Activated CD4-positive, CD25-positive, alpha-beta regulatory T cell (primary cell): Measurements from ENCODE around the gene ZGPAT.

Experiments
- DNase-seq, 4 experiments: peaks; one replicate each; lab custom pipeline; 2025; lab: John Stamatoyannopoulos, UW

Gene ZGPAT

DNA sequence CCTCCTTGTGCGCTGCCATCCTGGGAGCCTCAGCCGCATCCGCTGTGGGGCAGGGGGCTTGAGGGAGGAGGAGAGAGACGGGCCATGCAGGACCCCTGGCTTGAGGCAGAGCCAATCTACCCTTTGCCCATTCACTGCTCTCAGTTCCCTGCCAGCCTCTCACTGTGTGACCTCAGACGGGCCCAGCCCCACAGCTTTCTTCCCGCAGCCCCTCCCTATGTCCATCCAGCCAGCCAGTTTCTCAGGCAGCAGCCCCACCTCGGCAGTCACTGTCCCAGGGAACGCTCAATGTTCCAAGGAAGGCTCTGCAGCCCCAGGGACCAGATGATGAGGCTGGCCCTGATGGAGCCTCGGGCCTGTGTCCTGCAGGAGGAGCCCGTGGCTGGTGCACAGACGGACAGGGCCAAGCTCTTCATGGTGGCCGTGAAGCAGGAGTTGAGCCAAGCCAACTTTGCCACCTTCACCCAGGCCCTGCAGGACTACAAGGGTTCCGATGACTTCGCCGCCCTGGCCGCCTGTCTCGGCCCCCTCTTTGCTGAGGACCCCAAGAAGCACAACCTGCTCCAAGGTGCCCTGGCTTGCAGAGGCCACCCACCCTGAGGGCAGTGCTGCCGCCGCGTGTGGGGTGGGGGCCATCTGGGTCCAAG is 15.3 kb upstream of the ZGPAT start:
- no peak for DNase-seq

- DNase-seq: no peak
Observed at GRCh38 chr20:63693083-63693732, 14.6 kb upstream of the ZGPAT start.

DNA sequence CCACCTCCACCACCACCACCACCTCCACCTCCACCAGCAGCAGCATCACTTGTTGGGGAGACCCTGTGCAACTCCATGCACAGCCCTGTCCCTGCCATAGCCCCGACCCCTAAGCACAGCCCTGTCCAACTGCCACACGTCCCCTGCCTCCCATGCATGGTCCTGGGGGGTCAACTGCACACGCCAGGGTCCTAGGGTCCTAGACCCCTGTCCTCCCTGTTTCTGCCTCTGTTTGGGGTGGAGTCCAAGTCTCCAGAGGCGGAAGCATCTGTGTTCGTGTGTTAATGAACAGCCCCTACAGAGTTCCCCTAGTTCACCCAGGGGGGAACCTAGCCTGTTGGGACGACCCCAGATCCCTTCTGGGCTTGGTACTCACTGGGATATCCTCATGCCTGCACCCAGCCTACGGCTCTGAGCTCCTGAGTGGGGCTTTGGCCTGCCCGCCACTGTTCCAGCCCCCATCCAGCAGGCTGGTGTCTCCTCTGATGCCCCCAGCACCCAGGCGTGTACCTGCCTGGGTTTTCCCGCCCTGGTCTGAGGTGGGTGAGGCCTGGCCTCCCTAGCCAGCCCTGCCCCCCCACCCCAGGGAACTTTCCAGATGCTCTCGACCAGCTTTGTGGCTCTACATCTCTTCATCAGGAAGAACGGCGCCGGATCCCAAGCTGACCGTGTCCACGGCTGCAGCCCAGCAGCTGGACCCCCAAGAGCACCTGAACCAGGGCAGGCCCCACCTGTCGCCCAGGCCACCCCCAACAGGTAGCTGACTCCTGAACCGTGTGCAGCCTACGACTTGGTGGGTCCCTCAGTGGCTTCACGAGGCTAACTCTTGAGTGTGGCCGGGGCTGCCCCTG is 13.9 kb upstream of the ZGPAT start:
- DNase-seq: no peak

- DNase-seq: no peak
Observed at GRCh38 chr20:63694584-63695423, 13.0 kb upstream of the ZGPAT start.

DNA sequence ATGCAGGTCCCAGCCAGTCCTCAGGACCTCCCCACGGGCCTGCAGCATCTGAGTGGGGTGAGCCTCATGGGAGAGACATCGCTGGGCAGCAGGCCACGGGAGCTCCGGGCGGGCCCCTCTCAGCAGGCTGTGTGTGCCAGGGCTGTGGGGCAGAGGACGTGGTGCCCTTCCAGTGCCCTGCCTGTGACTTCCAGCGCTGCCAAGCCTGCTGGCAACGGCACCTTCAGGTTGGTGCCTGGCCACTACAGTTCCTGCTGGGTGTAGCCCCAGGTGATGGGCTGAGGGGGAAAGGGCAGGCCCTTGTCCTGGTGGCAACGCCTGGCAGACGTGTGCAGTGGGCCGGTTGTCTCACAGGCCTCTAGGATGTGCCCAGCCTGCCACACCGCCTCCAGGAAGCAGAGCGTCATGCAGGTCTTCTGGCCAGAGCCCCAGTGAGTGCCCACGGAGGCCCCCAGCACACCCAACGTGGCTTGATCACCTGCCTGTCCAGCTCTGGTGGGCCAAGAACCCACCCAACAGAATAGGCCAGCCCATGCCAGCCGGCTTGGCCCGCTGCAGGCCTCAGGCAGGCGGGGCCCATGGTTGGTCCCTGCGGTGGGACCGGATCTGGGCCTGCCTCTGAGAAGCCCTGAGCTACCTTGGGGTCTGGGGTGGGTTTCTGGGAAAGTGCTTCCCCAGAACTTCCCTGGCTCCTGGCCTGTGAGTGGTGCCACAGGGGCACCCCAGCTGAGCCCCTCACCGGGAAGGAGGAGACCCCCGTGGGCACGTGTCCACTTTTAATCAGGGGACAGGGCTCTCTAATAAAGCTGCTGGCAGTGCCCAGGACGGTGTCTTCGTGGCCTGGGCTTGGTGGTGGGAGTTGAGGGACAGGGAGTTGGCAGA is 12.2 kb upstream of the ZGPAT start:
- no peak for DNase-seq

DNA sequence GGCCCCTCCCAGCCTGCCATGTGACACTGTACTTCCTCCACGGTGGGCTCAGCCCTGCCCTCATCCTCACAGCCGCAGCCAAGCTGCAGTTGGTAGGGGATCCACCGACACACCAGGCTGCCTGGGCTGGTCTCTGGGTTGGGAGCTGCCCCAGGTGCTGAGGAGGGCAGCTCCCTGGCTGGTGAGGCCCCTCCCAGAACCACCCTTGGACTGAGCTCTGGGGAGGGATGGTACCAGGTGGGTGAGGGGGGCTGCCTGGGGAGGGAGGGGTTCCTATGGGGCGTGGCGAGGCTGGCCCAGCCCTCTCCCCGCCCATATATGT is 11.6 kb upstream of the ZGPAT start:
- DNase-seq: no peak

DNA sequence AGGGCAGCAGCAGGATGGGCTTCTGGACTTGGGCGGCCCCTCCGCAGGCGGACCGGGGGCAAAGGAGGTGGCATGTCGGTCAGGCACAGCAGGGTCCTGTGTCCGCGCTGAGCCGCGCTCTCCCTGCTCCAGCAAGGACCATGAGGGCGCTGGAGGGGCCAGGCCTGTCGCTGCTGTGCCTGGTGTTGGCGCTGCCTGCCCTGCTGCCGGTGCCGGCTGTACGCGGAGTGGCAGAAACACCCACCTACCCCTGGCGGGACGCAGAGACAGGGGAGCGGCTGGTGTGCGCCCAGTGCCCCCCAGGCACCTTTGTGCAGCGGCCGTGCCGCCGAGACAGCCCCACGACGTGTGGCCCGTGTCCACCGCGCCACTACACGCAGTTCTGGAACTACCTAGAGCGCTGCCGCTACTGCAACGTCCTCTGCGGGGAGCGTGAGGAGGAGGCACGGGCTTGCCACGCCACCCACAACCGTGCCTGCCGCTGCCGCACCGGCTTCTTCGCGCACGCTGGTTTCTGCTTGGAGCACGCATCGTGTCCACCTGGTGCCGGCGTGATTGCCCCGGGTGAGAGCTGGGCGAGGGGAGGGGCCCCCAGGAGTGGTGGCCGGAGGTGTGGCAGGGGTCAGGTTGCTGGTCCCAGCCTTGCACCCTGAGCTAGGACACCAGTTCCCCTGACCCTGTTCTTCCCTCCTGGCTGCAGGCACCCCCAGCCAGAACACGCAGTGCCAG is 11.0 kb upstream of the ZGPAT start, which contains the start of gene TNFRSF6B:
TSS of gene TNFRSF6B (plus strand) at position 25 of the 729 bp plus-strand sequence. CDS start at position 141, 116 bp downstream.
- no peak for DNase-seq

GRCh38 chr20:63697357-63697867 is 10.4 kb upstream of the ZGPAT start:
- no peak for DNase-seq

- no peak for DNase-seq
Observed at GRCh38 chr20:63697868-63698545, 9.8 kb upstream of the ZGPAT start.

DNA sequence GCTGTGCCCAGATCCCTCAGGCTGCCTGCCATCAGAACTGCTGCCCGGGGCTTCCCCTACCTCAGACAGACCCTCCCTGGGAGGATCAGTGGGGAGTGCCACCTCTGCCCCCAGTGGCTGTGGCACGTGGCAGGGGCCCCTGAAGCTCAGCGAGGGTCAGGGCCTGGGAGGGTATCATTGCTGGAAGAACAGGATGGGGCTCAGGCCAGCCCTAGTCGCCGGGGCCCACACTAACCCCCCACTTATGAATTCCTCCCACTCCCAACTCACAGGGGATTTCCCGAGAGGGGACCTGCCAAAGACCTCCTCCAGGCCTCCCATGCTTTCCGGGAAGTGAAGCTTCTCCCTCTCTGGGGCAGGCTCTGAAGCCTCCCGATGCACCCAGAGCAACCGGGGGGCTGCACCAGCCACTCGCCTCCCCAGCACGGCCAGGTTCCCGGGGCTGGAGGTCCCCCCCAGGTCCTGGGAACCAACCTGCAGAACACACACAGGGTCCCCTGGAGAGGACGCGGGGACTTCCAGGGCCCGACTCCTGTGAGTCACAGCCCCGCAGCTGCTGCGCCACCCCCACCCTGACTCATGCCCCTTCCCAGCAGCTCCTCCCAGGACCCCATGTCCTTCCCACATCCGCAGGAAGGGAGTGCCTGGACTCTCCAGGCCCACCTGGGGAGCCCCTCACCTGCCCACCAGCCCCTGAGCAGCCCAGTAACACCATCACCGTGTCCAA is 8.9 kb upstream of the ZGPAT start:
- no peak for DNase-seq

DNA sequence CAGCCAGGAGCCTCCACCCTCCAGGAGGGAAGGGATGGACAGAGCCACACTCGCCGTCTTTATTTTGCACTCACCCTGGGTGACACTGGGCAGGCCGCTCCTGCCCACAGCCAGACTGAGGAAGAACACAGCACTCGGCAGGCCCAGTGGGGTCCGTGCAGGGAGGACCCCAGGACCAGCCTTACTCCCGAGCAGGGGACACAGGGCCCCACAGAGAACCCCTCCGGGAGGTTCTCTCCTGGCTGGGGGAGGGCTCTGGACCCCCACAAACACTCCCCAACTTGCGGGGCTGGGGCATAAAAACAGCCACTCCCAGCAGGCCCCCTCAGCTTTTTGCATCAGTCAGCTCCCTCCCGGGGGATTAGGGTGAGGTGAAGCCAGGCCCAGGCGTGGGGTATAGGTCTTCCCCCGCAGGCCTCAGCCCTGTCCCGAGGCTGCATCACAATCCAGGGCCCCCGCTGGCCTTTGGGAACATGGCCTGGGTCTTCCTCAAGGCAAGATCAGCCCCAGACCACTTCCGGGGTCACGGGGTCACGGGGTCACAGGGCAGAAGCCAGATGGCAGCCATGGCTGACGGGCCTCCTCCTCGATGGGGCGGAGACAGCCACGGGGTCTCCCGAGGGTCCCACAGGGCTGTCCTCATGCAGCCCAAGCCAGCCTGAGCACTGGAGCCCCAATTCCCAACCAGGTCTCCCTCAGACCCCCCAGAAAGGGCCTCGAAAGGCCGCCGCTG is 8.2 kb upstream of the ZGPAT start:
- DNase-seq: no peak

DNA sequence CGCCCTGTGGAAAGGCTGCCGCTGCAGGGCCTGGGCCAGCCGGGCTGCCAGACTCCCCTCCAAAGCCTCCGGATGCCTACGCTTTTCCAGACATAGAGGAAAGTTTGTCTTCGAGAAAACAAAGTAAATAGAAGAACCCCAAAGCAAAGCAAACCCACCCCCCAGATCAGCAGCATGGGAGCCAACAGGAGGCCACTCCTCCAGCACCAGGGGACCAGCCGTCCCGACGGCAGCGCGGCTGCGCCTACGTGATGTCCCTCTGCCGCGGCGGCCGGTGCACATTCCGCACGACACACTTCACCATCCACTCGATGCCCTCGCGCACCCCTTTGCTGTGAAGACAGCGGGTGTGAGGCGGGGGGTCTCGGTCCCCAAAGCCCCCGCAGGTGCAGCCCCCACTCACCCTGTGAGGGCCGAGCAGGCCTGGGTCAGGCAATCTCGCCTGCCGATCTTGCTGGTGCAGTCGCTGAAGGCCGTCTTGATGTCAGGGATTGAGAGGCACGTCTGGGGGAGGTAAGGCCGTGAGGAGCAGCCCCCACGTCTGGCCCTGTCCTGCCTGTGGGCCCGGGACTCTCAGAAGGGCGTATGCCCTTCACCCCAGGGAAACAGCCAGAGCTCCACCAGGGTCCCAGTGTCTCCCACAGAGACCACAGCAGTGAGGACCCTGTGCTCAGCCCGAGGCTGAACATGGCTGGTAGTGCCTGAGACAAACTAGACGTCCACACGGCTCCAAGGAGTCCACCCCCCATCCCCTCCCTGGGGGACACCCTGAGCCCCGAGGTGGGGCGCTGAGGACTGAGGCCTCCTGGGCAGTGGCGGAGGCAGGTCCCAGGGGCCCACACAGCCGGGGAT is 7.4 kb upstream of the ZGPAT start:
- no peak for DNase-seq

- no peak for DNase-seq
Observed at GRCh38 chr20:63701051-63701328, 6.8 kb upstream of the ZGPAT start.

GRCh38 chr20:63701329-63702035 is 6.4 kb upstream of the ZGPAT start:
- no peak for DNase-seq

GRCh38 chr20:63702036-63702665 is 5.7 kb upstream of the ZGPAT start:
- no peak for DNase-seq

DNA sequence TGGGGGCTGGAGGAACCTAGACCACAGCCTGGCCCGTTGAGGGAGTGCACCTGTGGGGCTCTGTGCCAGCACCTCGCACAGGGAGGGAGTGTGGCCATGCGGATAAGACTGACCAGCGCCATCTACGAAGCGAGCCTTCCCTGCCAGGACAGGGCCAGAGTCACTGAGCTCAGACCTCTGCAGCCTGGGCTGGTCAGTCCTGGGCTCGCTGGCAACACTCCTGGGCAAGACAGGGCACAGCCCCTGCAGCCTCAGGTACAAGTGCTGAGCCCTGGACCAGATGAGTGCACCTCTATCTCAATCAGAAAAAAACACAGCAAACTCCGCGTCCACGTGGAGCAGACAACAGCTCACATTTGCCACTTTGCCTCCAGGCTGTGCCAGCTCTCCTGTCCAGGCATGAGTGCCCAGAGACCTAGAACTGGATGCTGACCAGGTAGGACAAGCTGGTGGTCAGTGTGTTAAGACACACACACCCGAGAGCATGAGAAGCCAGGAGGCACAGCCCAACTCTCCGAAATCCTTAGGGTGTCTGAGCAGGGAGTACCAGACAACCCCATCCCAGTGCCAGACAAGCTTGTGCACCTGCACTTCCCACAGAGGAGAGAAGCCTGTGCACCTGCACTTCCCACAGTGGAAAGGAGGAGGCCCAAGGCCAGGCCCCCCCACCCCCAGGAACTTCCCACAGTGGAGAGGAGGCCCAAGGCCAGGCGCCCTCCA is 4.9 kb upstream of the ZGPAT start:
- DNase-seq: no peak
